GM12878 (cell line): ENCODE results near the gene EXOSC1. TPM values are rescaled to one million over a fixed set of nuclear protein-coding genes. Genes with fewer than 3 reads are reported as not detected.

ENCODE experiments used
- ATAC-seq: fragments of 200-7000 bp; cut with Tn5 transposase; 3 replicates; pipeline ENCODE4 v1.9.1; 2020; ENCODE audit warnings: mild to moderate bottlenecking, moderate library complexity
- BruUV-seq: library from RNA; stranded (reverse); fragments of 400-500 nt; replicated peaks from 2 replicates; lab custom pipeline; 2021; lab: Mats Ljungman, UMichigan
- CTCF ChIA-PET: fragments of 300-600 bp; sonication (Branson Sonifier 250); formaldehyde crosslinking; extraction: SDS; loops from one replicate; lab custom pipeline; 2021; ENCODE audit warnings: inconsistent platforms; lab: Yijun Ruan, JAX
- POLR2A ChIA-PET: fragments of 350-600 bp; formaldehyde crosslinking; extraction: SDS; loops from one replicate; lab custom pipeline; 2021; ENCODE audit warnings: inconsistent platforms; lab: Charles Lee
- RAD21 ChIA-PET: fragments of 300-600 bp; sonication (Branson Sonifier 250); formaldehyde crosslinking; loops from one replicate; lab custom pipeline; 2023; ENCODE audit warnings: antibody characterized with exemption; ENCODE audit not compliant: unreplicated experiment; lab: Charles Lee
- SMC1A ChIA-PET: fragments of 300-600 bp; sonication (Branson Sonifier 250); formaldehyde crosslinking; loops from one replicate; lab custom pipeline; 2023; ENCODE audit not compliant: unreplicated experiment, uncharacterized antibody; lab: Charles Lee
- DNase-seq: peaks from one replicate; pipeline ENCODE4 v3.0.0-alpha.2; 2011; ENCODE audit warnings: low read depth, low spot score
- FAIRE-seq: peaks from 3 replicates; lab custom pipeline; 2011; peaks lifted over from hg19 to GRCh38; lab: Jason Lieb, UNC
- H2AFZ ChIP-seq: 2 replicates; pipeline ENCODE4 v1.6.0; 2011; ENCODE audit warnings: low read depth, low read length, control low read depth; ENCODE audit not compliant: control insufficient read depth
- H3K27ac ChIP-seq: 2 replicates; pipeline ENCODE4 v1.5.1; 2011; ENCODE audit warnings: control low read depth; ENCODE audit not compliant: control insufficient read depth, insufficient read depth
- H3K27me3 ChIP-seq, 2 experiments: replicated peaks in 1 of 2; 2 replicates each; pipeline versions ENCODE4 v1.6.0 to v1.6.1; 2011; ENCODE audit warnings: low read length in 1 of 2; ENCODE audit not compliant: control insufficient read depth in 2 of 2, insufficient read depth in 2 of 2
- H3K36me3 ChIP-seq, 2 experiments: 2 replicates each; pipeline ENCODE4 v1.5.1; 2011; ENCODE audit warnings: low read length in 1 of 2; ENCODE audit not compliant: control insufficient read depth in 2 of 2, insufficient read depth in 2 of 2
- H3K4me1 ChIP-seq: 2 replicates; pipeline ENCODE4 v1.6.1; 2011; ENCODE audit warnings: mild to moderate bottlenecking, low read length, moderate library complexity, mixed read lengths; ENCODE audit not compliant: control insufficient read depth, insufficient read depth
- H3K4me2 ChIP-seq: 2 replicates; pipeline ENCODE4 v1.6.0; 2011; ENCODE audit warnings: control low read depth; ENCODE audit not compliant: control insufficient read depth, insufficient read depth
- H3K4me3 ChIP-seq: fragments of 200-600 bp; sonication (generic); 2 replicates; pipeline ENCODE4 v1.5.1; 2016
- H3K79me2 ChIP-seq: 2 replicates; pipeline ENCODE4 v1.6.0; 2011; ENCODE audit warnings: low read length; ENCODE audit not compliant: control insufficient read depth, insufficient read depth
- H3K9ac ChIP-seq: 2 replicates; pipeline ENCODE4 v1.8.0; 2011; ENCODE audit warnings: low read length, control low read depth, mixed read lengths; ENCODE audit not compliant: control insufficient read depth, insufficient read depth
- H3K9me3 ChIP-seq: replicated peaks from 3 replicates; pipeline ENCODE4 v1.5.1; 2011; ENCODE audit warnings: mild to moderate bottlenecking, low read length; ENCODE audit not compliant: control insufficient read depth, insufficient read depth
- H4K20me1 ChIP-seq: 2 replicates; pipeline ENCODE4 v1.6.0; 2011; ENCODE audit not compliant: control insufficient read depth, insufficient read depth
- PAX8 ChIP-seq: fragments of 450-650 bp; IDR thresholded peaks from 2 replicates; pipeline ENCODE4 v1.6.1; 2017; ENCODE audit warnings: mild to moderate bottlenecking, moderate library complexity
- POLR2A ChIP-seq: IDR thresholded peaks from 2 replicates; pipeline ENCODE4 v1.6.1; 2011; ENCODE audit warnings: low read depth, mild to moderate bottlenecking, low read length
- STAT3 ChIP-seq: IDR thresholded peaks from 2 replicates; pipeline ENCODE4 v1.6.1; 2011; ENCODE audit warnings: low read depth, low read length, improper control_type of control experiment
- WGBS: methylation state at CpG from one replicate; pipeline ENCODE4 v1.1.6; 2016; ENCODE audit warnings: low lambda C conversion rate; ENCODE audit not compliant: insufficient replicate concordance, insufficient coverage; ENCODE audit errors: missing lambda C conversion rate; 5-methylcytosine and 5-hydroxymethylcytosine counted together
- in situ Hi-C: fragments of 300-500 bp; cut with MboI; formaldehyde crosslinking; loops from 9 replicates; pipeline ENCODE4 v1.14.3; 2018; ENCODE audit warnings: mixed read lengths
- intact Hi-C: fragments of 100-400 bp; cut with micrococcal nuclease; formaldehyde crosslinking; loops from one replicate; pipeline ENCODE4 v1.14.2; 2022; ENCODE audit not compliant: unreplicated experiment
- polyA plus RNA-seq, 11 experiments: library from polyadenylated mRNA; depleted of rRNA in 4 of 11; unstranded in 6 of 11; stranded (reverse) in 5 of 11; fragments of >200 nt; fragmentation: Nextera tagmentation in 4 of 11; fragmentation: Illumina TruSeq in 1 of 11; extraction: Ambion mirVana in 4 of 11; extraction: Trizol in 1 of 11; gene quantifications; 1 replicate in 1 of 11; 2 replicates in 10 of 11; pipeline versions ENCODE4 v1.2.1 to v1.2.3, GENCODE V29; 2011 to 2016; ENCODE audit warnings: inconsistent platforms in 2 of 11, missing spikeins in 2 of 11, low read depth in 1 of 11
- small RNA-seq: library from RNA; depleted of rRNA; stranded (forward); fragments of <200 nt; gene quantifications from one replicate; pipeline ENCODE3, GENCODE V24; 2014
- total RNA-seq, 4 experiments: library from RNA; depleted of rRNA in 3 of 4; stranded (reverse); fragments of >200 nt in 3 of 4; fragmentation: Illumina TruSeq in 1 of 4; extraction: Trizol in 1 of 4; gene quantifications; 2 replicates each; pipeline versions ENCODE4 v1.2.1 to v1.2.3, GENCODE V29; 2013 to 2021

Gene EXOSC1
- total and polyA plus RNA-seq, 10 of the 15 experiments (the other 5 are each of a cell fraction or from before 2014, with no cell fraction given) = 43.4 to 121 (median 75.1) TPM

GRCh38 chr10:97388152-97388551, 57.7 kb downstream of the EXOSC1 start:
- no peaks in the 10 kb centered on the region for H3K4me1 ChIP-seq
- H3K36me3 ChIP-seq = peaks cover 10 to 23% of the 10 kb centered on the region in 2 experiments
- no peaks in the 10 kb centered on the region for H4K20me1 ChIP-seq
- ChIA-PET SMC1A (no interaction called here), RAD21 (no interaction called here), POLR2A (no interaction called here), CTCF (interaction anchor here (1.0 kb wide), 1 partner anchor 110 kb away, joined by 3 read pairs; no protein-coding TSS in a partner anchor)
- ATAC-seq (no peak), DNase-seq (no peak), FAIRE-seq (no peak)
- H2AFZ ChIP-seq = no peak overlapping the region
- BruUV-seq = no TSS peak
- in situ Hi-C loops (no loop called here), intact Hi-C loops (no loop called here)
- no peak overlapping the region for H3K27ac ChIP-seq
- no peaks in the 10 kb centered on the region for H3K27me3 ChIP-seq
- no peak overlapping the region for H3K9ac ChIP-seq
- H3K4me3 ChIP-seq = no peak overlapping the region
- H3K4me2 ChIP-seq = no peak overlapping the region
- WGBS = 100% methylated on average over 5 of the region's 5 CpGs
- no peaks in the 10 kb centered on the region for H3K9me3 ChIP-seq
- no peaks in the 10 kb centered on the region for H3K79me2 ChIP-seq
- TF ChIP-seq PAX8 = no peak
- 0 out of 2 replicates have a peak, but pooled peaks have one; percentile 17 for TF ChIP-seq POLR2A
- no peak for TF ChIP-seq STAT3
- TF ChIP-seq, all 136 proteins: peak for 1

Small RNA genes within 50 kb of the gene (small RNA-seq; reads per million reads assigned to genes)
- gene RF00019 = not detected

Other genes starting within 250 kb of the EXOSC1 start
Only the 7 nearest of the 14 such genes appear.
- 0.44 and 0.73 TPM in 2 replicates for gene FRAT1, start 126.7 kb downstream of the EXOSC1 start, total RNA-seq (2014; rRNA removed)
- gene FRAT1, start 126.7 kb downstream of the EXOSC1 start, total RNA-seq (2014; rRNA removed; fragmentation: Illumina TruSeq; extraction: Trizol) = 0.28 and 0.36 TPM in 2 replicates
- gene FRAT1, start 126.7 kb downstream of the EXOSC1 start, total RNA-seq (2021) = 0.56 and 0.67 TPM in 2 replicates
- 0.19 and 0.20 TPM in 2 replicates for gene FRAT1, start 126.7 kb downstream of the EXOSC1 start, polyA plus RNA-seq (2011; rRNA removed)
- 0.13 TPM in 1 of 2 replicates, not detected in the other for gene FRAT1, start 126.7 kb downstream of the EXOSC1 start, polyA plus RNA-seq (2014; fragmentation: Illumina TruSeq; extraction: Trizol)
- gene FRAT1, start 126.7 kb downstream of the EXOSC1 start, polyA plus RNA-seq (2014; fragmentation: Nextera tagmentation; extraction: Ambion mirVana) = under 1 TPM; 0.07 to 0.08 TPM
- gene FRAT1, start 126.7 kb downstream of the EXOSC1 start, polyA plus RNA-seq (2014; rRNA removed) = 0.19 and 0.65 TPM in 2 replicates
- gene FRAT1, start 126.7 kb downstream of the EXOSC1 start, polyA plus RNA-seq (2016; fragmentation: Nextera tagmentation; extraction: Ambion mirVana) = under 1 TPM; 0.11 to 0.32 TPM
- 5.0 and 5.9 TPM in 2 replicates for gene FRAT2, start 111.3 kb downstream of the EXOSC1 start, total RNA-seq (2014; rRNA removed)
- 3.5 and 4.1 TPM in 2 replicates for gene FRAT2, start 111.3 kb downstream of the EXOSC1 start, total RNA-seq (2014; rRNA removed; fragmentation: Illumina TruSeq; extraction: Trizol)
- 5.2 and 5.6 TPM in 2 replicates for gene FRAT2, start 111.3 kb downstream of the EXOSC1 start, total RNA-seq (2021)
- gene FRAT2, start 111.3 kb downstream of the EXOSC1 start, polyA plus RNA-seq (2011; rRNA removed) = 3.9 and 4.4 TPM in 2 replicates
- 2.9 and 3.8 TPM in 2 replicates for gene FRAT2, start 111.3 kb downstream of the EXOSC1 start, polyA plus RNA-seq (2014; fragmentation: Illumina TruSeq; extraction: Trizol)
- gene FRAT2, start 111.3 kb downstream of the EXOSC1 start, polyA plus RNA-seq (2014; fragmentation: Nextera tagmentation; extraction: Ambion mirVana) = 1 to 10 TPM in 1 of 2 experiments, under 1 TPM in 1; 0.69 to 1.8 TPM
- gene FRAT2, start 111.3 kb downstream of the EXOSC1 start, polyA plus RNA-seq (2014; rRNA removed) = 4.4 and 5.0 TPM in 2 replicates
- 1 to 10 TPM; 1.3 to 2.2 TPM for gene FRAT2, start 111.3 kb downstream of the EXOSC1 start, polyA plus RNA-seq (2016; fragmentation: Nextera tagmentation; extraction: Ambion mirVana)
- 27.2 and 32.6 TPM in 2 replicates for gene RRP12, start 44.7 kb downstream of the EXOSC1 start, total RNA-seq (2014; rRNA removed)
- 14.6 and 14.9 TPM in 2 replicates for gene RRP12, start 44.7 kb downstream of the EXOSC1 start, total RNA-seq (2014; rRNA removed; fragmentation: Illumina TruSeq; extraction: Trizol)
- gene RRP12, start 44.7 kb downstream of the EXOSC1 start, total RNA-seq (2021) = 47.7 and 48.3 TPM in 2 replicates
- gene RRP12, start 44.7 kb downstream of the EXOSC1 start, polyA plus RNA-seq (2011; rRNA removed) = 5.0 and 13.9 TPM in 2 replicates
- 5.1 and 16.5 TPM in 2 replicates for gene RRP12, start 44.7 kb downstream of the EXOSC1 start, polyA plus RNA-seq (2014; fragmentation: Illumina TruSeq; extraction: Trizol)
- gene RRP12, start 44.7 kb downstream of the EXOSC1 start, polyA plus RNA-seq (2014; fragmentation: Nextera tagmentation; extraction: Ambion mirVana) = 1 to 10 TPM; 5.3 to 5.7 TPM
- 17.1 and 22.1 TPM in 2 replicates for gene RRP12, start 44.7 kb downstream of the EXOSC1 start, polyA plus RNA-seq (2014; rRNA removed)
- gene RRP12, start 44.7 kb downstream of the EXOSC1 start, polyA plus RNA-seq (2016; fragmentation: Nextera tagmentation; extraction: Ambion mirVana) = 10 to 100 TPM; 47.2 to 48.7 TPM
- 900 and 915 TPM in 2 replicates for gene PGAM1, start 19.8 kb downstream of the EXOSC1 start, total RNA-seq (2014; rRNA removed)
- gene PGAM1, start 19.8 kb downstream of the EXOSC1 start, total RNA-seq (2014; rRNA removed; fragmentation: Illumina TruSeq; extraction: Trizol) = 522 and 529 TPM in 2 replicates
- 716 and 743 TPM in 2 replicates for gene PGAM1, start 19.8 kb downstream of the EXOSC1 start, total RNA-seq (2021)
- 1,223 and 1,362 TPM in 2 replicates for gene PGAM1, start 19.8 kb downstream of the EXOSC1 start, polyA plus RNA-seq (2011; rRNA removed)
- gene PGAM1, start 19.8 kb downstream of the EXOSC1 start, polyA plus RNA-seq (2014; fragmentation: Illumina TruSeq; extraction: Trizol) = 458 and 657 TPM in 2 replicates
- gene PGAM1, start 19.8 kb downstream of the EXOSC1 start, polyA plus RNA-seq (2014; fragmentation: Nextera tagmentation; extraction: Ambion mirVana) = 100 to 1,000 TPM; 115 to 271 TPM
- 761 and 772 TPM in 2 replicates for gene PGAM1, start 19.8 kb downstream of the EXOSC1 start, polyA plus RNA-seq (2014; rRNA removed)
- gene PGAM1, start 19.8 kb downstream of the EXOSC1 start, polyA plus RNA-seq (2016; fragmentation: Nextera tagmentation; extraction: Ambion mirVana) = 1,000 to 10,000 TPM; 1,161 to 1,235 TPM
- gene ZDHHC16, start 169 bp upstream of the EXOSC1 start, total RNA-seq (2014; rRNA removed) = 30.0 and 30.6 TPM in 2 replicates
- gene ZDHHC16, start 169 bp upstream of the EXOSC1 start, total RNA-seq (2014; rRNA removed; fragmentation: Illumina TruSeq; extraction: Trizol) = 27.3 and 29.6 TPM in 2 replicates
- gene ZDHHC16, start 169 bp upstream of the EXOSC1 start, total RNA-seq (2021) = 27.7 and 30.5 TPM in 2 replicates
- 17.6 and 25.7 TPM in 2 replicates for gene ZDHHC16, start 169 bp upstream of the EXOSC1 start, polyA plus RNA-seq (2011; rRNA removed)
- gene ZDHHC16, start 169 bp upstream of the EXOSC1 start, polyA plus RNA-seq (2014; fragmentation: Illumina TruSeq; extraction: Trizol) = 40.7 and 43.2 TPM in 2 replicates
- gene ZDHHC16, start 169 bp upstream of the EXOSC1 start, polyA plus RNA-seq (2014; fragmentation: Nextera tagmentation; extraction: Ambion mirVana) = 10 to 100 TPM; 16.8 to 20.0 TPM
- 26.5 and 27.8 TPM in 2 replicates for gene ZDHHC16, start 169 bp upstream of the EXOSC1 start, polyA plus RNA-seq (2014; rRNA removed)
- 10 to 100 TPM; 56.6 to 63.1 TPM for gene ZDHHC16, start 169 bp upstream of the EXOSC1 start, polyA plus RNA-seq (2016; fragmentation: Nextera tagmentation; extraction: Ambion mirVana)
- gene MMS19, start 52.4 kb upstream of the EXOSC1 start, total RNA-seq (2014; rRNA removed) = 90.8 and 97.3 TPM in 2 replicates
- 49.1 and 54.4 TPM in 2 replicates for gene MMS19, start 52.4 kb upstream of the EXOSC1 start, total RNA-seq (2014; rRNA removed; fragmentation: Illumina TruSeq; extraction: Trizol)
- gene MMS19, start 52.4 kb upstream of the EXOSC1 start, total RNA-seq (2021) = 71.7 and 74.3 TPM in 2 replicates
- 99.9 and 112 TPM in 2 replicates for gene MMS19, start 52.4 kb upstream of the EXOSC1 start, polyA plus RNA-seq (2011; rRNA removed)
- gene MMS19, start 52.4 kb upstream of the EXOSC1 start, polyA plus RNA-seq (2014; fragmentation: Illumina TruSeq; extraction: Trizol) = 54.7 and 57.6 TPM in 2 replicates
- 10 to 100 TPM; 40.2 to 74.3 TPM for gene MMS19, start 52.4 kb upstream of the EXOSC1 start, polyA plus RNA-seq (2014; fragmentation: Nextera tagmentation; extraction: Ambion mirVana)
- gene MMS19, start 52.4 kb upstream of the EXOSC1 start, polyA plus RNA-seq (2014; rRNA removed) = 86.3 and 96.8 TPM in 2 replicates
- 10 to 100 TPM; 54.4 to 63.7 TPM for gene MMS19, start 52.4 kb upstream of the EXOSC1 start, polyA plus RNA-seq (2016; fragmentation: Nextera tagmentation; extraction: Ambion mirVana)
- gene UBTD1, start 52.9 kb upstream of the EXOSC1 start, total RNA-seq (2014; rRNA removed) = 0.76 and 1.2 TPM in 2 replicates
- gene UBTD1, start 52.9 kb upstream of the EXOSC1 start, total RNA-seq (2014; rRNA removed; fragmentation: Illumina TruSeq; extraction: Trizol) = 0.18 and 0.22 TPM in 2 replicates
- 1.2 and 1.3 TPM in 2 replicates for gene UBTD1, start 52.9 kb upstream of the EXOSC1 start, total RNA-seq (2021)
- 0.24 and 1.2 TPM in 2 replicates for gene UBTD1, start 52.9 kb upstream of the EXOSC1 start, polyA plus RNA-seq (2011; rRNA removed)
- gene UBTD1, start 52.9 kb upstream of the EXOSC1 start, polyA plus RNA-seq (2014; fragmentation: Illumina TruSeq; extraction: Trizol) = 0.16 TPM in 1 of 2 replicates, not detected in the other
- gene UBTD1, start 52.9 kb upstream of the EXOSC1 start, polyA plus RNA-seq (2014; fragmentation: Nextera tagmentation; extraction: Ambion mirVana) = under 1 TPM in 1 of 2 experiments, not detected in 1; 0.04 TPM
- 0.66 and 1.5 TPM in 2 replicates for gene UBTD1, start 52.9 kb upstream of the EXOSC1 start, polyA plus RNA-seq (2014; rRNA removed)
- gene UBTD1, start 52.9 kb upstream of the EXOSC1 start, polyA plus RNA-seq (2016; fragmentation: Nextera tagmentation; extraction: Ambion mirVana) = 1 to 10 TPM in 1 of 2 experiments, under 1 TPM in 1; 0.83 to 1.3 TPM